ENCODE results near the gene HLCS.

- TF ChIP-seq ZNF274 (IDR thresholded peaks at IDR 0.05; ENCODE audit: low read depth, low read length): no peak
- no peak for TF ChIP-seq YY1 (IDR thresholded peaks at IDR 0.05; ENCODE audit: insufficient read depth, insufficient read length)
- TF ChIP-seq SUZ12 (IDR thresholded peaks at IDR 0.05; ENCODE audit: extremely low read depth, insufficient read depth, insufficient read length): no peak
Measured at GRCh38 chr21:36987845-36988244, 21.4 kb upstream of the HLCS start.

Data from NT2/D1 (cell line).